ENCODE results near the gene GFRA3. TPM values are rescaled to one million over a fixed set of nuclear protein-coding genes. Genes with fewer than 3 reads are reported as not detected.

Gene GFRA3
- polyA plus RNA-seq, 1 experiment = not detected

DNA sequence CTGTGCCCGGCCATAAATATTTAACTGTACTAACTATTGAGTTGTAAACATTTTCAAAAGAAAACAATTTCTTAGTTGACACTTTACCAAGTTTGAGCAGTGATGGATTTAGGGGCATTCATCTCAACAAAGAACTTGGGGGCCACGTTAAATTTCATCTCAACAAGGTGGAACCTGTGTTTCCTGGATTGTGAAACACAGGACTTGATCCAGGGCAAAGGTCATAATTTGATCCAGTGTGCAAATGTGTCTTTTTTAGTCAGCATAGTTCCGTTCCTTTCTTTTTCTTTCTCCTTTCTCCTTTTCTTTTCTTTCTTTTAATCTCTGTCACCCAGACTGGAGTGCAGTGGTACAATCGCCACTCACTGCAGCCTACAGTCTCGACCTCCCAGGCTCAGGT lies 3.1 kb downstream of the GFRA3 start:
- ChIA-PET POLR2A (no interaction called here), CTCF (no interaction called here)
- TF ChIP-seq, protein P1, sequence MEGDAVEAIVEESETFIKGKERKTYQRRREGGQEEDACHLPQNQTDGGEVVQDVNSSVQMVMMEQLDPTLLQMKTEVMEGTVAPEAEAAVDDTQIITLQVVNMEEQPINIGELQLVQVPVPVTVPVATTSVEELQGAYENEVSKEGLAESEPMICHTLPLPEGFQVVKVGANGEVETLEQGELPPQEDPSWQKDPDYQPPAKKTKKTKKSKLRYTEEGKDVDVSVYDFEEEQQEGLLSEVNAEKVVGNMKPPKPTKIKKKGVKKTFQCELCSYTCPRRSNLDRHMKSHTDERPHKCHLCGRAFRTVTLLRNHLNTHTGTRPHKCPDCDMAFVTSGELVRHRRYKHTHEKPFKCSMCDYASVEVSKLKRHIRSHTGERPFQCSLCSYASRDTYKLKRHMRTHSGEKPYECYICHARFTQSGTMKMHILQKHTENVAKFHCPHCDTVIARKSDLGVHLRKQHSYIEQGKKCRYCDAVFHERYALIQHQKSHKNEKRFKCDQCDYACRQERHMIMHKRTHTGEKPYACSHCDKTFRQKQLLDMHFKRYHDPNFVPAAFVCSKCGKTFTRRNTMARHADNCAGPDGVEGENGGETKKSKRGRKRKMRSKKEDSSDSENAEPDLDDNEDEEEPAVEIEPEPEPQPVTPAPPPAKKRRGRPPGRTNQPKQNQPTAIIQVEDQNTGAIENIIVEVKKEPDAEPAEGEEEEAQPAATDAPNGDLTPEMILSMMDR (IDR thresholded peaks at IDR 0.05; ENCODE audit: low read depth, low read length) = no peak
- no peak for DNase-seq (ENCODE audit: low read depth, low spot score)
- no peak overlapping the region for H3K4me3 ChIP-seq (ENCODE audit: low read depth, low read length)
- H3K27ac ChIP-seq (ENCODE audit: low read depth, low read length) = no peak overlapping the region
- peaks cover 18% of the 10 kb centered on the region for H3K27me3 ChIP-seq (ENCODE audit: control insufficient read depth, insufficient read depth, low read length)
- H3K9me3 ChIP-seq (ENCODE audit: control insufficient read depth, insufficient read depth, low read length) = no peaks in the 10 kb centered on the region

- POLR2A ChIA-PET = no interaction called here
- H3K9me3 ChIP-seq (ENCODE audit: control insufficient read depth, insufficient read depth, low read length) = no peaks in the 10 kb centered on the region
- no peak for DNase-seq (ENCODE audit: low read depth, low spot score)
These were observed 10.2 kb downstream of the GFRA3 start for GRCh38 chr5:138264183-138264582.

DNA sequence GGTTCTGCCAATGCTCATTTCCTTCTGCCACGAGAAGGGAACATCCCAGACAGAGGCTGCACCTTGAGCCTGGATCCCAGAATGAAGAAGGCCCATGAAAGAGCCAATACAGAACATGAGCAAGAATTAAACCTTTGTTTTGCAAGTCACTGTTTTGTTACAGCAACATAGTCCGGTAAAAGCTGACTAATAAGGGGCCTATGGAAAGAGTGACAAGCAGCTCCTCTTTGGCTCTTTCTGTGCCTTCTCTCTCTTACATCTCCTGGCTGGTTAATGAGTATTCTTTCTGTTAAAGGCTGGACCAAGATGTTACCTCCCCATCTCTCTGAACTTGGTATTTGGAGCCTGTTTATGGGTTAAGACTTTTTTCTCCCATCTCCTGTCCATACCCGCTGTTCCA lies 10.8 kb downstream of the GFRA3 start:
- CTCF ChIA-PET = interaction anchor here (1.0 kb wide), 1 partner anchor 40 kb away, joined by 3 read pairs; no protein-coding TSS in a partner anchor
- no peaks in the 10 kb centered on the region for H3K9me3 ChIP-seq (ENCODE audit: control insufficient read depth, insufficient read depth, low read length)
- peaks cover 14% of the 10 kb centered on the region for H3K27me3 ChIP-seq (ENCODE audit: control insufficient read depth, insufficient read depth, low read length)
- POLR2A ChIA-PET = no interaction called here
- TF ChIP-seq, protein P1 (IDR thresholded peaks at IDR 0.05; ENCODE audit: low read depth, low read length) = no peak
- H3K4me3 ChIP-seq (ENCODE audit: low read depth, low read length) = no peak overlapping the region
- H3K27ac ChIP-seq (ENCODE audit: low read depth, low read length) = no peak overlapping the region
- DNase-seq (ENCODE audit: low read depth, low spot score) = no peak

More at GRCh38 chr5:138264183-138264582, 10.2 kb downstream of the GFRA3 start:
- CTCF ChIA-PET = interaction anchor here (1.0 kb wide), 1 partner anchor 41 kb away, joined by 3 read pairs; no protein-coding TSS in a partner anchor
- Histone ChIP-seq H3K27ac (ENCODE audit: low read depth, low read length) (no peak overlapping the region), H3K4me3 (ENCODE audit: low read depth, low read length) (no peak overlapping the region), H3K27me3 (ENCODE audit: control insufficient read depth, insufficient read depth, low read length) (peaks cover 12% of the 10 kb centered on the region)
- TF ChIP-seq, protein P1 (IDR thresholded peaks at IDR 0.05; ENCODE audit: low read depth, low read length) = no peak

DNA sequence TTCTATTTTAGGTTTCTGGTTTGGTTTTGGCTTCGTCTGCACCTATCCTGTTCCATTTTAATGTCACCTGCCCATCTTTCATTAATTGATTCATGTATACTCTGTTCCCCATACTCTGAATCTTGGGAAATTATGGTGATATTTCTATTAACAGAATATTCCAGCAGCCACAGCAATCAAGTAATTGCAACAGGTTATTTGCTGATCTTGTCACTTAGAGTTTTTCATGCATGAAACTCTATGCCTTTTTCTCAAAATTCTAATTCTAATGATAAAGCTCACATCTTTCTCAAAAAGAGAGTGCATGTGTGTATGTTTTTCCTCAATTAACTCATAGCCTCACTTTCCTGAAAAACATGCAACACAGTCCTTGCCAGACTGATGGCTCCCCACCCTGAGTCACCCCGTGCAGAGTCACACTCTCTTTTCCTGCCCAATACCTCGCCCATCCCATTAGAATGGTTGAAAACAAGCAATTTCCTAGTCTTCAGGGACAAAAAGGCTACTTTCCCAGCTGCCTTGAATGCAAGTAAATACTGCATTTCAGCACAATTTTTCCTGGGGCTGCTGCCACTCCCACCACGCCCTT lies 15.6 kb downstream of the GFRA3 start:
- no peak for DNase-seq (ENCODE audit: low read depth, low spot score)
- peaks cover 8% of the 10 kb centered on the region for H3K27me3 ChIP-seq (ENCODE audit: control insufficient read depth, insufficient read depth, low read length)
- ChIA-PET CTCF (interaction anchor here (1.2 kb wide), 1 partner anchor 15 kb away, joined by 4 read pairs; no protein-coding TSS in a partner anchor), POLR2A (no interaction called here)
- H3K27ac ChIP-seq (ENCODE audit: low read depth, low read length) = no peak overlapping the region
- no peaks in the 10 kb centered on the region for H3K9me3 ChIP-seq (ENCODE audit: control insufficient read depth, insufficient read depth, low read length)
- H3K4me3 ChIP-seq (ENCODE audit: low read depth, low read length) = no peak overlapping the region
- TF ChIP-seq, protein P1 (IDR thresholded peaks at IDR 0.05; ENCODE audit: low read depth, low read length) = no peak

- TF ChIP-seq, protein P1 (IDR thresholded peaks at IDR 0.05; ENCODE audit: low read depth, low read length) = no peak
- DNase-seq (ENCODE audit: low read depth, low spot score) = no peak
- no peaks in the 10 kb centered on the region for H3K9me3 ChIP-seq (ENCODE audit: control insufficient read depth, insufficient read depth, low read length)
- no peak overlapping the region for H3K27ac ChIP-seq (ENCODE audit: low read depth, low read length)
- POLR2A ChIA-PET = no interaction called here
- H3K4me3 ChIP-seq (ENCODE audit: low read depth, low read length) = no peak overlapping the region
- peaks cover 13% of the 10 kb centered on the region for H3K27me3 ChIP-seq (ENCODE audit: control insufficient read depth, insufficient read depth, low read length)
- CTCF ChIA-PET = interaction anchor here (0.6 kb wide), 1 partner anchor 34 kb away, joined by 3 read pairs; no protein-coding TSS in a partner anchor
These were observed 16.8 kb downstream of the GFRA3 start for GRCh38 chr5:138257583-138257982.
